ENCODE results near the gene MGLL. TPM values are rescaled to one million over a fixed set of nuclear protein-coding genes. Genes with fewer than 3 reads are reported as not detected.

The MGLL gene
- total and polyA plus RNA-seq, 10 donors: 11.0 to 134 (median 80.7) TPM

GRCh38 chr3:127639173-127640041 is 182.9 kb downstream of the MGLL start:
- 83 to 92% (median 91%) methylated on average over 5 of the region's 5 CpGs for WGBS, 5 donors
- TF ChIP-seq CTCF (IDR thresholded peaks at IDR 0.05 in 8 of 11, conservative IDR thresholded peaks at IDR 0.05 in 3 of 11) (no peak), POLR2A (IDR thresholded peaks at IDR 0.05) (no peak), POLR2AphosphoS5 (IDR thresholded peaks at IDR 0.05) (no peak)
- no peak for DNase-seq
- H3K27me3 ChIP-seq (replicated peaks in 1 of 7): no peaks in the 10 kb centered on the region
- no peak overlapping the region for H3K27ac ChIP-seq
- H3K4me3 ChIP-seq: no peak overlapping the region
- H3K36me3 ChIP-seq: no peaks in the 10 kb centered on the region
- H3K9me3 ChIP-seq: no peaks in the 10 kb centered on the region
- intact Hi-C loops (cut with DNase I; ENCODE audit: low total_unique reads): no loop called here
- peaks cover 0 to 7% (median 0%) of the 10 kb centered on the region in 6 donors for H3K4me1 ChIP-seq

Other genes starting within 250 kb of the MGLL start
- 10 to 100 TPM; 27.2 to 42.3 (median 31.8) TPM for gene TPRA1, start 231.8 kb downstream of the MGLL start, total RNA-seq
- 10 to 100 TPM; 16.1 to 29.6 (median 27.6) TPM for gene TPRA1, start 231.8 kb downstream of the MGLL start, polyA plus RNA-seq
- 10 to 100 TPM in 6 of 7 donors, 1 to 10 TPM in 1; 7.4 to 23.5 (median 18.2) TPM for gene MCM2, start 224.1 kb downstream of the MGLL start, total RNA-seq
- 10 to 100 TPM in 2 of 3 donors, 1 to 10 TPM in 1; 5.5 to 14.3 (median 11.4) TPM for gene MCM2, start 224.1 kb downstream of the MGLL start, polyA plus RNA-seq
- gene PODXL2, start 193.3 kb downstream of the MGLL start, total RNA-seq: 1 to 10 TPM in 6 of 7 donors, under 1 TPM in 1; 0.77 to 3.1 (median 2.5) TPM
- gene PODXL2, start 193.3 kb downstream of the MGLL start, polyA plus RNA-seq: 1 to 10 TPM in 2 of 3 donors, under 1 TPM in 1; 0.87 to 2.7 (median 1.4) TPM
- 100 to 1,000 TPM in 6 of 7 donors, 10 to 100 TPM in 1; 91.9 to 172 (median 152) TPM for gene ABTB1, start 149.6 kb downstream of the MGLL start, total RNA-seq
- 100 to 1,000 TPM in 2 of 3 donors, 10 to 100 TPM in 1; 57.9 to 156 (median 138) TPM for gene ABTB1, start 149.6 kb downstream of the MGLL start, polyA plus RNA-seq
- under 1 TPM in 4 of 7 donors, not detected in 3; 0.06 to 0.51 (median 0.17) TPM for gene KBTBD12, start 92.7 kb upstream of the MGLL start, total RNA-seq
- gene KBTBD12, start 92.7 kb upstream of the MGLL start, polyA plus RNA-seq: under 1 TPM in 2 of 3 donors, not detected in 1; 0.03 to 0.05 TPM
- gene SEC61A1, start 229.9 kb upstream of the MGLL start, total RNA-seq: 100 to 1,000 TPM; 104 to 136 (median 122) TPM
- 10 to 100 TPM; 49.0 to 66.0 (median 51.2) TPM for gene SEC61A1, start 229.9 kb upstream of the MGLL start, polyA plus RNA-seq